ENCODE data around the gene SEMA3B. TPM values are rescaled to one million over a fixed set of nuclear protein-coding genes. Genes with fewer than 3 reads are reported as not detected.

Gene SEMA3B
- total RNA-seq, 1 experiment from 2014 or later: 0.43 TPM

GRCh38 chr3:50322115-50322385 lies 53.1 kb downstream of the SEMA3B start:
- POLR2A ChIA-PET (ENCODE audit: low non-redundant PET): no interaction called here
- H3K27me3 ChIP-seq (replicated peaks; ENCODE audit: insufficient read depth, low read depth, low read length, poor library complexity): no peaks in the 10 kb centered on the region
- no peak for DNase-seq (ENCODE audit: low spot score)
- TF ChIP-seq EZH2 (IDR thresholded peaks at IDR 0.05; ENCODE audit: borderline replicate concordance, low read depth, low read length, poor library complexity, severe bottlenecking) (no peak), CTCF (conservative IDR thresholded peaks at IDR 0.05; ENCODE audit: low read depth, low read length) (no peak)
- no peaks in the 10 kb centered on the region for H3K36me3 ChIP-seq (ENCODE audit: insufficient read depth, low read length, poor library complexity, severe bottlenecking)
- H3K4me1 ChIP-seq (ENCODE audit: insufficient read depth, low read length, poor library complexity, severe bottlenecking): peaks cover 3% of the 10 kb centered on the region
- no TSS peak for BruUV-seq (replicated peaks)
- H3K4me3 ChIP-seq (ENCODE audit: low read depth, low read length, poor library complexity, severe bottlenecking): peak overlapping the region; percentile 73
- H3K9me3 ChIP-seq (ENCODE audit: low read depth, low read length, poor library complexity, severe bottlenecking): no peaks in the 10 kb centered on the region
- CTCF ChIA-PET: no interaction called here
- H3K27ac ChIP-seq (ENCODE audit: low read depth, low read length, poor library complexity, severe bottlenecking): peak overlapping the region; percentile 99
- intact Hi-C loops (cut with micrococcal nuclease; ENCODE audit: unreplicated experiment): no loop called here

GRCh38 chr3:50322386-50323091 lies 53.6 kb downstream of the SEMA3B start, which contains the start of gene HYAL2:
Gene HYAL2 (minus strand): TSS chr3:50322745. CDS start chr3:50320489, 2,256 bp downstream.
- Histone ChIP-seq H3K36me3 (ENCODE audit: insufficient read depth, low read length, poor library complexity, severe bottlenecking) (no peaks in the 10 kb centered on the region), H3K4me3 (ENCODE audit: low read depth, low read length, poor library complexity, severe bottlenecking) (peak within 1 kb of the TSS; percentile 73), H3K9me3 (ENCODE audit: low read depth, low read length, poor library complexity, severe bottlenecking) (no peaks in the 10 kb centered on the region), H3K4me1 (ENCODE audit: insufficient read depth, low read length, poor library complexity, severe bottlenecking) (peaks cover 3% of the 10 kb centered on the region), H3K27ac (ENCODE audit: low read depth, low read length, poor library complexity, severe bottlenecking) (peak within 1 kb of the TSS; percentile 99), H3K27me3 (replicated peaks; ENCODE audit: insufficient read depth, low read depth, low read length, poor library complexity) (no peaks in the 10 kb centered on the region)
- BruUV-seq (replicated peaks): no TSS peak
- intact Hi-C loops (cut with micrococcal nuclease; ENCODE audit: unreplicated experiment): no loop called here
- TF ChIP-seq EZH2 (IDR thresholded peaks at IDR 0.05; ENCODE audit: borderline replicate concordance, low read depth, low read length, poor library complexity, severe bottlenecking): no peak
- TF ChIP-seq CTCF (conservative IDR thresholded peaks at IDR 0.05; ENCODE audit: low read depth, low read length): no peak
- DNase-seq (ENCODE audit: low spot score): no peak
- CTCF ChIA-PET: no interaction called here
- POLR2A ChIA-PET (ENCODE audit: low non-redundant PET): no interaction called here

GRCh38 chr3:50323092-50323600 lies 54.2 kb downstream of the SEMA3B start:
- Histone ChIP-seq H3K4me1 (ENCODE audit: insufficient read depth, low read length, poor library complexity, severe bottlenecking) (peaks cover 3% of the 10 kb centered on the region), H3K36me3 (ENCODE audit: insufficient read depth, low read length, poor library complexity, severe bottlenecking) (no peaks in the 10 kb centered on the region)
- POLR2A ChIA-PET (ENCODE audit: low non-redundant PET): no interaction called here

More at GRCh38 chr3:50323092-50323600, 54.2 kb downstream of the SEMA3B start:
- BruUV-seq (replicated peaks): no TSS peak
- DNase-seq (ENCODE audit: low spot score): no peak
- no peaks in the 10 kb centered on the region for H3K9me3 ChIP-seq (ENCODE audit: low read depth, low read length, poor library complexity, severe bottlenecking)
- H3K27ac ChIP-seq (ENCODE audit: low read depth, low read length, poor library complexity, severe bottlenecking): no peak overlapping the region
- no peak overlapping the region for H3K4me3 ChIP-seq (ENCODE audit: low read depth, low read length, poor library complexity, severe bottlenecking)
- H3K27me3 ChIP-seq (replicated peaks; ENCODE audit: insufficient read depth, low read depth, low read length, poor library complexity): no peaks in the 10 kb centered on the region
- CTCF ChIA-PET: no interaction called here
- intact Hi-C loops (cut with micrococcal nuclease; ENCODE audit: unreplicated experiment): no loop called here
- TF ChIP-seq CTCF (conservative IDR thresholded peaks at IDR 0.05; ENCODE audit: low read depth, low read length): no peak
- TF ChIP-seq EZH2 (IDR thresholded peaks at IDR 0.05; ENCODE audit: borderline replicate concordance, low read depth, low read length, poor library complexity, severe bottlenecking): no peak
